ENCODE data around the gene TMEM163. TPM values are rescaled to one million over a fixed set of nuclear protein-coding genes. Genes with fewer than 3 reads are reported as not detected.
"Not testable (repeated sequence)": the region's sequence is repeated elsewhere in the genome, so short reads cannot be mapped to it uniquely, and the experiment has no call there.

TMEM163 gene
- total RNA-seq, 2 experiments from 2014 or later, result not detected

DNA sequence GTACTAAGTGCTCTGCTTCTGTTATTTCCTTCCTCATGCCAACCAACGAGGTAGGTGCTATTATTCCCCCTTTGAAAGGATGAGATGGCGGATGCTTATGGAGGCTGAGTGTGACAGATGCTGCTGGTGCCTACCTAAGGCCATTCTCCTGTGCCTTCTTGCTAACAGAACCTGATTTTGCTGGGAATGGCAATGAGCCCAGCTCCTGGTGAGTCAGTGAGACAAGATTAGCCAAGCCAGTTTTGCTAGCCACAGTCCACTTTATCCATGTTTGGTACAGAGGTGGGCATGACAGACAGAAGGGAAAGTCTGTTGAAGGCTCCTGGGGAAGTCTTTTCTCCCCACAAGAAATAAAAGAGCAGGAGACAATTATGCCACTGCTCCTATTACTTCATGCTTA lies 43.7 kb upstream of the TMEM163 start:
- H3K27ac Mint-ChIP-seq, result no peak overlapping the region
- H3K4me3 Mint-ChIP-seq, result no peak overlapping the region
- intact Hi-C loops (cut with micrococcal nuclease), result no loop called here
- TF ChIP-seq, protein P1, sequence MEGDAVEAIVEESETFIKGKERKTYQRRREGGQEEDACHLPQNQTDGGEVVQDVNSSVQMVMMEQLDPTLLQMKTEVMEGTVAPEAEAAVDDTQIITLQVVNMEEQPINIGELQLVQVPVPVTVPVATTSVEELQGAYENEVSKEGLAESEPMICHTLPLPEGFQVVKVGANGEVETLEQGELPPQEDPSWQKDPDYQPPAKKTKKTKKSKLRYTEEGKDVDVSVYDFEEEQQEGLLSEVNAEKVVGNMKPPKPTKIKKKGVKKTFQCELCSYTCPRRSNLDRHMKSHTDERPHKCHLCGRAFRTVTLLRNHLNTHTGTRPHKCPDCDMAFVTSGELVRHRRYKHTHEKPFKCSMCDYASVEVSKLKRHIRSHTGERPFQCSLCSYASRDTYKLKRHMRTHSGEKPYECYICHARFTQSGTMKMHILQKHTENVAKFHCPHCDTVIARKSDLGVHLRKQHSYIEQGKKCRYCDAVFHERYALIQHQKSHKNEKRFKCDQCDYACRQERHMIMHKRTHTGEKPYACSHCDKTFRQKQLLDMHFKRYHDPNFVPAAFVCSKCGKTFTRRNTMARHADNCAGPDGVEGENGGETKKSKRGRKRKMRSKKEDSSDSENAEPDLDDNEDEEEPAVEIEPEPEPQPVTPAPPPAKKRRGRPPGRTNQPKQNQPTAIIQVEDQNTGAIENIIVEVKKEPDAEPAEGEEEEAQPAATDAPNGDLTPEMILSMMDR (IDR thresholded peaks at IDR 0.05), result no peak
- no peak for ATAC-seq
- peaks cover 3% of the 10 kb centered on the region for H3K4me1 Mint-ChIP-seq (ENCODE audit: low read depth)
- POLR2A ChIA-PET, result interaction anchor here (0.5 kb wide), 1 partner anchor 76 kb away, joined by 3 read pairs; no protein-coding TSS in a partner anchor
- CTCF ChIA-PET, result interaction anchor here (0.9 kb wide), 1 partner anchor 20 kb away, joined by 3 read pairs; no protein-coding TSS in a partner anchor
- no peaks in the 10 kb centered on the region for H3K9me3 Mint-ChIP-seq
- H3K27me3 Mint-ChIP-seq, result peaks cover 24% of the 10 kb centered on the region
- no peaks in the 10 kb centered on the region for H3K36me3 Mint-ChIP-seq (ENCODE audit: low read depth)
- no peak for DNase-seq

DNA sequence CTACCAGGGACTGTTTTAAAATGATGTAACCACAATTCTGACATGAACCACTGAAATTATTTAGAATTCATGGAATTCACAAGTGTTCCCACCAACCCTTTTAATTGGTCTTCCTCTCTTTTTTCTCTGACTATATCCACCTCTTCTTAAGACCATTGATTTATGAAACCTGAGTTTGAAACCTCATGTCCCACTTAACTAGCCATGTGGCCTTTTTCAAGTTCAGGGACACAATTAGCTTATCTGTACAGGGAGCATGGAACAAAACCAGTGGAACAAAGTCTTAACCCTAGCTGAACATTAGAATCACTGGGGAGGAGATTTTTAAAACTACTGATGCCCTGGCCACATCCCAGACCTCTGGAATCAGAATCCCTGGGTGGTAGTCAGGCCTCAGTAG lies 41.6 kb upstream of the TMEM163 start:
- DNase-seq, result no peak
- TF ChIP-seq, protein P1 (IDR thresholded peaks at IDR 0.05), result no peak
- H3K9me3 Mint-ChIP-seq, result peaks cover 4% of the 10 kb centered on the region
- H3K4me3 Mint-ChIP-seq, result no peak overlapping the region
- no peak overlapping the region for H3K27ac Mint-ChIP-seq
- ChIA-PET POLR2A (no interaction called here), CTCF (no interaction called here)
- peaks cover 31% of the 10 kb centered on the region for H3K27me3 Mint-ChIP-seq
- H3K36me3 Mint-ChIP-seq (ENCODE audit: low read depth), result no peaks in the 10 kb centered on the region
- intact Hi-C loops (cut with micrococcal nuclease), result no loop called here
- peaks cover 3% of the 10 kb centered on the region for H3K4me1 Mint-ChIP-seq (ENCODE audit: low read depth)
- ATAC-seq, result no peak

DNA sequence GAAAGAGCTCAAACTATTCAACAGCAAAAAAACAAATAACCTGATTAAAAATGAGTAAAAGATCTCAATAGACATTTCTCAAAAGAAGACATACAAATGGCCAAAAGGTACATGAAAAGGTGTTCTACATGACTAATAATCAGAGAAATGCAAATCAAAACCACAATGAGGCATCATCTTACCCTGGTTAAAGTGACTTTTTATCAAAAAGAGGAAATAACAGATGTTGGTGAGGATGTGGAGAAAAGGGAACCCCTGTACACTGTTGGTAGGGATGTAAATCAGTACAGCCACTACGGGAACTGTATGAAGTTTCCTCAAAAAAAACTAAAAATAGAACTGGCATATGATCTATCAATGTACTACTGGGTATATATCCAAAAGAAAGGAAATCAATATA lies 39.8 kb upstream of the TMEM163 start:
- Mint-ChIP-seq H3K9me3 (peaks cover 4% of the 10 kb centered on the region), H3K4me1 (ENCODE audit: low read depth) (peaks cover 3% of the 10 kb centered on the region), H3K36me3 (ENCODE audit: low read depth) (no peaks in the 10 kb centered on the region), H3K4me3 (no peak overlapping the region), H3K27me3 (peaks cover 39% of the 10 kb centered on the region), H3K27ac (no peak overlapping the region)
- intact Hi-C loops (cut with micrococcal nuclease), result no loop called here
- ChIA-PET POLR2A (no interaction called here), CTCF (no interaction called here)
- ATAC-seq, result peak; percentile 55
- no peak for DNase-seq
- TF ChIP-seq, protein P1 (IDR thresholded peaks at IDR 0.05), result no peak

DNA sequence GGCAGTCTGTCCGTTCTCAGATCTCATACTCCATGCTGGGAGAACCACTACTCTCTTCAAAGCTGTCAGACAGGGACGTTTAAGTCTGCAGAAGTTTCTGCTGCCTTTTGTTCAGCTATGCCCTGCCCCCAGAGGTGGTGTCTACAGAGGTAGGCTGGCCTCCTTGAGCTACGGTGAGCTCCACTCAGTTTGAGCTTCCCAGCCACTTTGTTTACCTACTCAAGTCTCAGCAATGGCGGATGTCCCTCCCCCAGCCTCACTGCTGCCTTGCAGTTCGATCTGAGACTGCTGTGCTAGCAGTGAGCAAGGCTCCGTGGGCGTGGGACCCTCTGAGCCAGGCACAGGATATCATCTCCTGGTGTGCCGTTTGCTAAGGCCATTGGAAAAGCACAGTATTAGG lies 33.2 kb upstream of the TMEM163 start:
- H3K4me3 Mint-ChIP-seq; H3K27ac Mint-ChIP-seq; H3K9me3 Mint-ChIP-seq; H3K4me1 Mint-ChIP-seq (ENCODE audit: low read depth); H3K36me3 Mint-ChIP-seq (ENCODE audit: low read depth); CTCF ChIA-PET; ATAC-seq; DNase-seq; intact Hi-C loops (cut with micrococcal nuclease): not testable (repeated sequence)
- POLR2A ChIA-PET, result interaction anchor here (1.4 kb wide), 1 partner anchor 20 kb away, joined by 3 read pairs; no protein-coding TSS in a partner anchor
- H3K27me3 Mint-ChIP-seq, result peaks cover 52% of the 10 kb centered on the region

DNA sequence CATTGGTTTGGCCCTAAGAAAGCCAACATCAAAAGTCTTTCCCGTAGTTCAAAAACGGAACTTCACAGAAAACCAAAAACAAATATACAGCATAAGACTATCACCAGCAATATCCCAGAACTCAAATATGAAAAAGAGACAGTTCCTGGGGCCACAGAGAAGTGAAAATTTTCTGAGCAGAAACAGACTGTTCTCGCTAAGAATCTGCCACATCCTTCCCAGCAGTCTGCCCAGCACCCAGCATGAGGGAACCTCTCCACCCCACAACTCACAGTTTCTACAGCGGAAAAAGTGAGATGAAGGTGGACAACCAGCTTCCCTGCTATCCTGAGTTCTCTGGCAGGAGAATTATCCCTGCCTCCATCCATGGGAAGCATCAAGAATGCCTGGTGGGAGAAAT lies 26.7 kb upstream of the TMEM163 start:
- ChIA-PET CTCF (no interaction called here), POLR2A (no interaction called here)
- DNase-seq (no peak), ATAC-seq (no peak)
- no peaks in the 10 kb centered on the region for H3K36me3 Mint-ChIP-seq (ENCODE audit: low read depth)
- TF ChIP-seq, protein P1 (IDR thresholded peaks at IDR 0.05), result no peak
- H3K27me3 Mint-ChIP-seq, result peaks cover 29% of the 10 kb centered on the region
- peaks cover 8% of the 10 kb centered on the region for H3K4me1 Mint-ChIP-seq (ENCODE audit: low read depth)
- no peak overlapping the region for H3K27ac Mint-ChIP-seq
- no peak overlapping the region for H3K4me3 Mint-ChIP-seq
- no peaks in the 10 kb centered on the region for H3K9me3 Mint-ChIP-seq
- intact Hi-C loops (cut with micrococcal nuclease), result no loop called here

DNA sequence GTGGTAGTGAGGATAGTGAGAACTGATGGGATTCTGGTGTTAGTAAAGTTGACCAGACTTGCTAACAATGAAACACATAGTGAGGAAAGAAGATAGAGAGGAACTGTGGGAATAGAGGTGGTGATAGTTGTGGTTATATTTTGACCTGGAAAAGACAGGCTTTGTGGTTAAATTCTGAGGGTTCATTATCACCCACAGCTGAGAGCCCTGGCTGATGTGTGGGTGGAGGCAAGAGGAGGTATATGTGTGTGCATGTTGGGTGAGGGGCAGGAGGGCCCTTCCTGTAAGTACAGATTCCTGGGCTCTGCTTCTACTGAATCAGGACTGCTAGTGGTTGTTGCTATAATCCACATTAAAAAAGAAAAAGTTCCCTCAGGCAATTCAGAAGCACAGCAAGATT lies 26.2 kb upstream of the TMEM163 start:
- Mint-ChIP-seq H3K36me3 (ENCODE audit: low read depth) (no peaks in the 10 kb centered on the region), H3K4me3 (no peak overlapping the region), H3K4me1 (ENCODE audit: low read depth) (peaks cover 8% of the 10 kb centered on the region), H3K27ac (no peak overlapping the region), H3K9me3 (no peaks in the 10 kb centered on the region), H3K27me3 (peaks cover 25% of the 10 kb centered on the region)
- TF ChIP-seq, protein P1 (IDR thresholded peaks at IDR 0.05), result no peak
- ATAC-seq (no peak), DNase-seq (no peak)
- ChIA-PET POLR2A (no interaction called here), CTCF (interaction anchor here (0.7 kb wide), 1 partner anchor 694 kb away, joined by 3 read pairs; no protein-coding TSS in a partner anchor)
- intact Hi-C loops (cut with micrococcal nuclease), result no loop called here
